ENCODE measurements around the gene OSTN. TPM values are rescaled to one million over a fixed set of nuclear protein-coding genes. Genes with fewer than 3 reads are reported as not detected.

Gene OSTN
- polyA plus RNA-seq, 2 of the 4 experiments (the other 2 are of a cell fraction) = not detected

DNA sequence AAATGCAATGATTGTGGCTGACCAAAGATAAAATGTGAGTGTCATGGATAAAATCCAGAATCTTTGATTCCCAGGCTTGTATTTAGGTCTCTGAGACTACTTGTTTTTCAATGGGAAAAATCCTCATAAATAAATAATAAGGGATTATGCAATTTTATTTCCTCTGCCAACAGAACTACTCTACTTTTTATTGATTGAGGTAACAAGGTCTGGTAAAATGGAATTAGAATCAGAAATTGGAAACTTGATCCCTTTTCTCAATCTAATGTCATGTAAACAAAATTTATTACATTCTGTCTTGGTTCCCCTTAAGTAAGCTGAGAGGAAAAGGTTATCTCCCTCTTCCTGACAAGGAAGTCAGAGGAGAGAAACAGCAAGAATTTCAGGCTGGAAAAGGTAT, 81.8 kb downstream of the OSTN start:
- CTCF ChIA-PET = no interaction called here

DNA sequence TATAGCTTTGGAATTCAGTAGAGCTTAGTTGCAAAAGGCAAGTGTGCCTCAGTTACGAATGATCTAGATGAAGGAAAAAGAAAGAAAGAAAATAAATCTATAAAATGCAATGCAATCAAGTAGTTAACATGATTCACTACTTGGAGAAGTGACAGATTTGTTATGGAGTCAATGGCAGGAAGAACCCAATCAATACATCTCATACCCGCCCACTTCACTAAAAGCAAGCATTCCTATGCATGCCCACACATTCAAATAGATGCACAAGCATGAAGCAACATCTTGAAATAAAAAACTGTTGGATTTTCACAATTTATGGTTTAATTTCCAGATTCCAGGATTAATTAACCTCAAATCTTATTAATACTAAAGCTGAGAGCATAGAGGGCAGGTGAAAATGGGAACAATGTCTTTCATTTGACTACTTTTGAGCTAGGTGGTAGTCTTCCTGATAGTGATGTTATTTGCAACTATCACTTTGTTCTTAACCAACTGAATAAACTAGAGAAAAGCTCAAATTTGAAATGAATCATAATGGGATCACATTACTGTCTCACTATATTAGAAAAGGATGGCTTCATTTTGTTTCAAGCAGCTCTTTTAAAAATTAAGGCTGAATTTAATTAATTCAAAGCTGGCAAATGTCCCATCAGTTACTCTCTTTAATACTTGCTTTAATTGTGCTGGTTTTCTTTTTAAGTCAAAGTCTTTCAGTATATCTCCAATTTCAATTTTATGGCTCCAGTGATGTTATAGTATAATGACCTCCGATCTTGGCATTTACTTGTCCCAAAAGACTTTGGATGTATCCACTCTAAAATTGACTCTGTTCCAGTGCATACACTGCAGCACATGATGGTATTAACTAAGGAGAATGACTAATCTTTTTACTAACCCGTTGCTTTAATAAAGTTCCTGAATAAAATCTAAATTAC, 83.5 kb downstream of the OSTN start:
- TF ChIP-seq ESRRA (IDR thresholded peaks at IDR 0.05; ENCODE audit: borderline replicate concordance, low read length) (no peak), BHLHE40 (IDR thresholded peaks at IDR 0.05; ENCODE audit: low read depth, low read length) (no peak), SREBF2 (IDR thresholded peaks at IDR 0.05) (no peak), TP53 (CRISPR knock-in tag; IDR thresholded peaks at IDR 0.05) (no peak), FOSL2 (IDR thresholded peaks at IDR 0.05) (no peak), FOSL2 (CRISPR knock-in tag; IDR thresholded peaks at IDR 0.05) (no peak), MAZ (IDR thresholded peaks at IDR 0.05; ENCODE audit: borderline replicate concordance, low read depth, low read length) (no peak), SMC3 (IDR thresholded peaks at IDR 0.05) (no peak), RCOR1 (IDR thresholded peaks at IDR 0.05; ENCODE audit: low read depth, low read length) (no peak), CHD4 (IDR thresholded peaks at IDR 0.05; ENCODE audit: borderline replicate concordance) (no peak), MYC (IDR thresholded peaks at IDR 0.05; ENCODE audit: borderline replicate concordance, low read length) (no peak), CEBPB (IDR thresholded peaks at IDR 0.05) (no peak), NFE2L2 (conservative IDR thresholded peaks at IDR 0.05; ENCODE audit: low read length) (no peak), ZFP36 (IDR thresholded peaks at IDR 0.05; ENCODE audit: borderline replicate concordance, partially characterized antibody) (no peak)
- TF ChIP-seq, protein P1, sequence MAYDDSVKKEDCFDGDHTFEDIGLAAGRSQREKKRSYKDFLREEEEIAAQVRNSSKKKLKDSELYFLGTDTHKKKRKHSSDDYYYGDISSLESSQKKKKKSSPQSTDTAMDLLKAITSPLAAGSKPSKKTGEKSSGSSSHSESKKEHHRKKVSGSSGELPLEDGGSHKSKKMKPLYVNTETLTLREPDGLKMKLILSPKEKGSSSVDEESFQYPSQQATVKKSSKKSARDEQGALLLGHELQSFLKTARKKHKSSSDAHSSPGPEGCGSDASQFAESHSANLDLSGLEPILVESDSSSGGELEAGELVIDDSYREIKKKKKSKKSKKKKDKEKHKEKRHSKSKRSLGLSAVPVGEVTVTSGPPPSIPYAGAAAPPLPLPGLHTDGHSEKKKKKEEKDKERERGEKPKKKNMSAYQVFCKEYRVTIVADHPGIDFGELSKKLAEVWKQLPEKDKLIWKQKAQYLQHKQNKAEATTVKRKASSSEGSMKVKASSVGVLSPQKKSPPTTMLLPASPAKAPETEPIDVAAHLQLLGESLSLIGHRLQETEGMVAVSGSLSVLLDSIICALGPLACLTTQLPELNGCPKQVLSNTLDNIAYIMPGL (CRISPR knock-in tag; IDR thresholded peaks at IDR 0.05; ENCODE audit: borderline replicate concordance) = no peak
- TF ChIP-seq, protein P2, sequence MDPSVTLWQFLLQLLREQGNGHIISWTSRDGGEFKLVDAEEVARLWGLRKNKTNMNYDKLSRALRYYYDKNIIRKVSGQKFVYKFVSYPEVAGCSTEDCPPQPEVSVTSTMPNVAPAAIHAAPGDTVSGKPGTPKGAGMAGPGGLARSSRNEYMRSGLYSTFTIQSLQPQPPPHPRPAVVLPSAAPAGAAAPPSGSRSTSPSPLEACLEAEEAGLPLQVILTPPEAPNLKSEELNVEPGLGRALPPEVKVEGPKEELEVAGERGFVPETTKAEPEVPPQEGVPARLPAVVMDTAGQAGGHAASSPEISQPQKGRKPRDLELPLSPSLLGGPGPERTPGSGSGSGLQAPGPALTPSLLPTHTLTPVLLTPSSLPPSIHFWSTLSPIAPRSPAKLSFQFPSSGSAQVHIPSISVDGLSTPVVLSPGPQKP (IDR thresholded peaks at IDR 0.05; ENCODE audit: low read depth, low read length) = no peak
- TF ChIP-seq, protein P3, sequence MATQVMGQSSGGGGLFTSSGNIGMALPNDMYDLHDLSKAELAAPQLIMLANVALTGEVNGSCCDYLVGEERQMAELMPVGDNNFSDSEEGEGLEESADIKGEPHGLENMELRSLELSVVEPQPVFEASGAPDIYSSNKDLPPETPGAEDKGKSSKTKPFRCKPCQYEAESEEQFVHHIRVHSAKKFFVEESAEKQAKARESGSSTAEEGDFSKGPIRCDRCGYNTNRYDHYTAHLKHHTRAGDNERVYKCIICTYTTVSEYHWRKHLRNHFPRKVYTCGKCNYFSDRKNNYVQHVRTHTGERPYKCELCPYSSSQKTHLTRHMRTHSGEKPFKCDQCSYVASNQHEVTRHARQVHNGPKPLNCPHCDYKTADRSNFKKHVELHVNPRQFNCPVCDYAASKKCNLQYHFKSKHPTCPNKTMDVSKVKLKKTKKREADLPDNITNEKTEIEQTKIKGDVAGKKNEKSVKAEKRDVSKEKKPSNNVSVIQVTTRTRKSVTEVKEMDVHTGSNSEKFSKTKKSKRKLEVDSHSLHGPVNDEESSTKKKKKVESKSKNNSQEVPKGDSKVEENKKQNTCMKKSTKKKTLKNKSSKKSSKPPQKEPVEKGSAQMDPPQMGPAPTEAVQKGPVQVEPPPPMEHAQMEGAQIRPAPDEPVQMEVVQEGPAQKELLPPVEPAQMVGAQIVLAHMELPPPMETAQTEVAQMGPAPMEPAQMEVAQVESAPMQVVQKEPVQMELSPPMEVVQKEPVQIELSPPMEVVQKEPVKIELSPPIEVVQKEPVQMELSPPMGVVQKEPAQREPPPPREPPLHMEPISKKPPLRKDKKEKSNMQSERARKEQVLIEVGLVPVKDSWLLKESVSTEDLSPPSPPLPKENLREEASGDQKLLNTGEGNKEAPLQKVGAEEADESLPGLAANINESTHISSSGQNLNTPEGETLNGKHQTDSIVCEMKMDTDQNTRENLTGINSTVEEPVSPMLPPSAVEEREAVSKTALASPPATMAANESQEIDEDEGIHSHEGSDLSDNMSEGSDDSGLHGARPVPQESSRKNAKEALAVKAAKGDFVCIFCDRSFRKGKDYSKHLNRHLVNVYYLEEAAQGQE (IDR thresholded peaks at IDR 0.05) = no peak
- TF ChIP-seq, protein P4, sequence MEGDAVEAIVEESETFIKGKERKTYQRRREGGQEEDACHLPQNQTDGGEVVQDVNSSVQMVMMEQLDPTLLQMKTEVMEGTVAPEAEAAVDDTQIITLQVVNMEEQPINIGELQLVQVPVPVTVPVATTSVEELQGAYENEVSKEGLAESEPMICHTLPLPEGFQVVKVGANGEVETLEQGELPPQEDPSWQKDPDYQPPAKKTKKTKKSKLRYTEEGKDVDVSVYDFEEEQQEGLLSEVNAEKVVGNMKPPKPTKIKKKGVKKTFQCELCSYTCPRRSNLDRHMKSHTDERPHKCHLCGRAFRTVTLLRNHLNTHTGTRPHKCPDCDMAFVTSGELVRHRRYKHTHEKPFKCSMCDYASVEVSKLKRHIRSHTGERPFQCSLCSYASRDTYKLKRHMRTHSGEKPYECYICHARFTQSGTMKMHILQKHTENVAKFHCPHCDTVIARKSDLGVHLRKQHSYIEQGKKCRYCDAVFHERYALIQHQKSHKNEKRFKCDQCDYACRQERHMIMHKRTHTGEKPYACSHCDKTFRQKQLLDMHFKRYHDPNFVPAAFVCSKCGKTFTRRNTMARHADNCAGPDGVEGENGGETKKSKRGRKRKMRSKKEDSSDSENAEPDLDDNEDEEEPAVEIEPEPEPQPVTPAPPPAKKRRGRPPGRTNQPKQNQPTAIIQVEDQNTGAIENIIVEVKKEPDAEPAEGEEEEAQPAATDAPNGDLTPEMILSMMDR (IDR thresholded peaks at IDR 0.05) = no peak
- TF ChIP-seq, protein P5, sequence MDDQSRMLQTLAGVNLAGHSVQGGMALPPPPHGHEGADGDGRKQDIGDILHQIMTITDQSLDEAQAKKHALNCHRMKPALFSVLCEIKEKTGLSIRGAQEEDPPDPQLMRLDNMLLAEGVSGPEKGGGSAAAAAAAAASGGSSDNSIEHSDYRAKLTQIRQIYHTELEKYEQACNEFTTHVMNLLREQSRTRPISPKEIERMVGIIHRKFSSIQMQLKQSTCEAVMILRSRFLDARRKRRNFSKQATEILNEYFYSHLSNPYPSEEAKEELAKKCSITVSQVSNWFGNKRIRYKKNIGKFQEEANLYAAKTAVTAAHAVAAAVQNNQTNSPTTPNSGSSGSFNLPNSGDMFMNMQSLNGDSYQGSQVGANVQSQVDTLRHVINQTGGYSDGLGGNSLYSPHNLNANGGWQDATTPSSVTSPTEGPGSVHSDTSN (IDR thresholded peaks at IDR 0.05) = no peak
- Histone ChIP-seq H3K4me2 (no peak overlapping the region), H3K27ac (no peak overlapping the region), H3K4me3 (no peak overlapping the region), H3K9me3 (no peaks in the 10 kb centered on the region), H3K4me1 (no peaks in the 10 kb centered on the region)
- ChIA-PET CTCF (no interaction called here), POLR2A (no interaction called here)
- WGBS (ENCODE audit: missing lambda C conversion rate) = 39% methylated on average over 4 of the region's 4 CpGs
- ATAC-seq (no peak), DNase-seq (ENCODE audit: low read depth in 1 of 2, low spot score in 1 of 2) (no peak), FAIRE-seq (no peak)

More for the DNA sequence above, 81.8 kb downstream of the OSTN start:
- POLR2A ChIA-PET = no interaction called here
- no peak for ATAC-seq
- Histone ChIP-seq H3K4me1 (no peaks in the 10 kb centered on the region), H3K4me3 (no peak overlapping the region), H3K9me3 (no peaks in the 10 kb centered on the region), H3K27ac (no peak overlapping the region), H3K4me2 (no peak overlapping the region)
- TF ChIP-seq FOXS1 (CRISPR knock-in tag; IDR thresholded peaks at IDR 0.05) (no peak), GATA3 (IDR thresholded peaks at IDR 0.05; ENCODE audit: borderline replicate concordance) (no peak), HDAC2 (IDR thresholded peaks at IDR 0.05) (no peak), NFE2L2 (conservative IDR thresholded peaks at IDR 0.05; ENCODE audit: low read length) (no peak), JUNB (IDR thresholded peaks at IDR 0.05) (no peak), MAZ (IDR thresholded peaks at IDR 0.05; ENCODE audit: borderline replicate concordance, low read depth, low read length) (no peak), SMC3 (IDR thresholded peaks at IDR 0.05) (no peak), PHF8 (IDR thresholded peaks at IDR 0.05; ENCODE audit: borderline replicate concordance, low read depth) (no peak), BHLHE40 (IDR thresholded peaks at IDR 0.05; ENCODE audit: low read depth, low read length) (no peak), EHF (CRISPR knock-in tag; IDR thresholded peaks at IDR 0.05) (no peak), ZSCAN20 (CRISPR knock-in tag; IDR thresholded peaks at IDR 0.05) (no peak), HEYL (CRISPR knock-in tag; IDR thresholded peaks at IDR 0.05) (no peak), HOXA7 (CRISPR knock-in tag; IDR thresholded peaks at IDR 0.05) (no peak), CEBPB (IDR thresholded peaks at IDR 0.05) (no peak), EP300 (IDR thresholded peaks at IDR 0.05) (no peak), RNF2 (IDR thresholded peaks at IDR 0.05; ENCODE audit: borderline replicate concordance, low read depth) (no peak), SREBF2 (IDR thresholded peaks at IDR 0.05) (no peak)
- FAIRE-seq = no peak
- DNase-seq (ENCODE audit: low read depth in 1 of 2, low spot score in 1 of 2) = no peak

All from A549 (cell line).